ENCODE measurements around the gene PAPOLA.
"Not testable (repeated sequence)": the region's sequence is repeated elsewhere in the genome, so short reads cannot be mapped to it uniquely, and the experiment has no call there.

Gene PAPOLA

DNA sequence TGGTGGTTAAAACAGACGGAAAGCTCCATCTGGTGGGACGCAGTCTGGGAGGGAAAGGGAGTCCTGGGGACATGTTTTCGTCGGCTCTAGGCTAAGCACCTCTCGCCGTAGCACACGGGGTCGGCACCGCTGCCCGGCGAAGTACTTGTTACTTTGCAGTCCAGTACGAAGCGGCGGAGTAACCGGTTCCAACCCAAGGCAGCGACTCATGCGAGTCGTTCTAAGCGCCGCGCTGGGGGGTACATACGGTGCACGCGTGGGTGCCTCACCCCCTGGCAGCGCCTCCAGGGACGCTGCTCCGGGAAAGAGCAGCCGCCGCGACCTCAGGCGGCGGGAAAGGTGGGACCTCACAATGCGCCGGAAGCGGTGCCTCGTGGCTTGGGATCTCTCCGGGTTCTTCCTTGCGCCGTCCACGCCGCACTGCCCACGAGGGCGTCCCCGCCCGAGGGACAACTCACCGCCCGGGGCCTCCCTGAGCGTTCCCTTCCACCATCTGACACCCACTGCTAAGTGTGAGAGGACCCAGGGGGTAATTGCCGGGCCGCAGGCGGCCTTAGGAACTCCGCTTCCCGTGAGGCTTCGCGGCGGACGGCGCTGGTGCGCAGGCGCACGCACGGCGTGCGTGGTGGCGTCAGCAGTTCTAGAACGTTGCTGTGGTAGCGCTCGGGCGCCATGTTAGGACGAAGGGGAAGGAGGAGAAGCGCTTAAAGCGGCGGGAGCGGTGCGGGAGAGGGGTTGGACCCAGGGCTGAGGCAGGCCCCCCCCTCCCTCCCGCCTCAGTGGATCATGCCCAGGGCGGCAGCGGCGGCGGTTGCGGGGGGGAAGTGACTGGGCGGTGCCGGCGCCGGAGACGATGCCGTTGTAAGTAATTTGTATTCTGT, at the start of gene PAPOLA:
Gene PAPOLA (plus strand): TSS at position 643 of the 881 bp plus-strand sequence. CDS start 211 bp downstream, at position 854.
- peak; percentile 96 for DNase-seq (ENCODE audit: low spot score)

- no peak for DNase-seq (ENCODE audit: low spot score)
These were observed 49.5 kb upstream of the PAPOLA start for GRCh38 chr14:96452684-96453083.

DNA sequence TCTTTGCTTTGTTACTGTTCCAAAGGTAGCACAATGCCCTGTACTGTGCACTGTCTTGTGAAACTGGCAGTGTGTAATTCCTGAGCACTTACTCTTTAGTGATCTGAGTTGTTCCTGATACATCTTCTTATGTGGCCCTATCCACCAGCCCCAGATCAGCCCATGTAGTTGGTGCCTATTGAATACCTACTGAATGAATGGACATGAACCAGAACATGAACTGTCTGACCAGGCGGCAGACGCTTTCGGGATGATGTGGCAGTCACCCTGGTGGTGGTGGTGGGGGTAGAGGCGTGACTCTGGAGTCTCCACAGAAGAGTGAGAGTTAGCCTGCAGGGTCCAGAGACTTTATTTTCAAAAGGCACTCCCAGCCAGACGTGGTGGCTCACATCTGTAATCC, 46.6 kb upstream of the PAPOLA start:
- no peak for DNase-seq (ENCODE audit: low spot score)

DNA sequence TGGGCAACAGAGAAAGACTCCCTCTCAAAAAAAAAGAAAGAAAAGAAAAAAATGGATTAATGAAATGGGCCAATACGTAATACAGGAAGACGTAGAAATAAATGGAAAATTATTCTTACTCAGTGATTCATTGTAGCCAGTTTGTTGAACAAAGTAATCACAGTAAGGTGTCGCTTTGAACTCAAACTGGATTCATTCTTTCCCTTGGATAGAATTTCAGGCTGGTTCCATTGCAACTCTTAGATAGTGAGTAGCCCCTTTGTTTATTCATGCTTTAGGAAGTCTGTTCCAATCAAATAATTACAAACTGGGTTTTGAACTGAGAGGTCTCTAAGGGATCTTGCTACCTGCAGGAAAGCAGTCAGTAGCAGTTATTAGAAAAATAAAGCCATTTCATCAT, 42.3 kb upstream of the PAPOLA start:
- DNase-seq (ENCODE audit: low spot score) = no peak

- DNase-seq (ENCODE audit: low spot score) = peak; percentile 54
These were observed 40.0 kb upstream of the PAPOLA start for GRCh38 chr14:96461950-96462798.

DNA sequence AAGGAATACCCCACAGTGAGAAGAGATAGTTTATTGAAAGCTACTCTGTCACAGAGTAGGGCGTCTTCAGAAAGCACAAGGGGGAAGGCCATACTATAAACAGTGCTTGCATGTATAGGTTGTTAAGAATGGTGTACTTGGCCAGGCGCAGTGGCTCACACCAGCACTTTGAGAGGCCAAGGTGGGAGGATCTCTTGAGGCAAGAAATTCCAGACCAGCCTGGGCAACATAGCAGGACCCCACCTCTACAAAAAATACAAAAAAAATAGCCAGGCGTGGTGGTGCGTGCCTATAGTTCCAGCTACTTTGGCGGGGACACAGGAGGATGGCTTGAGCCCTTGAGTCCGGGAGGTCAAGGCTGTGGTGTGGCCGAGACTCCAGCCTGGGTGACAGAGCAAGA, 38.0 kb upstream of the PAPOLA start:
- no peak for DNase-seq (ENCODE audit: low spot score)

DNA sequence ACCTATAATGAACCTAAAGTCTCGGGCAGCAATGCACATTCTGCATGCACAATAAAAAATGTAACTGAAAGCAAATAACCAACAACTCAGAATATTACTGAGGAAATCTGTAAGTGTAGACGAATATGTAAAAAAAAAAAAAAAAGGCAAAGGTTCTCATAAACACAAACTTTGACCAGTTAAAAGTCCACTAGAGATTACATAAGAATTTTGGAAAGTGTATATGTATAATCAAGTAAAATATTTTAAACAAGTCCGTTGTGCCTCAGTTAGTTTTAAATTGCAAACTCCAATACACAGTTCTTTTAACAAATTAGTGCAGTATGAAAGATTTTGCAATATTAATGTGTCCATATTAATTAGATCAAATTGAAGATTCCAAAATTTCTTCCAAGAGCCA, 35.3 kb upstream of the PAPOLA start:
- DNase-seq (ENCODE audit: low spot score) = no peak

DNA sequence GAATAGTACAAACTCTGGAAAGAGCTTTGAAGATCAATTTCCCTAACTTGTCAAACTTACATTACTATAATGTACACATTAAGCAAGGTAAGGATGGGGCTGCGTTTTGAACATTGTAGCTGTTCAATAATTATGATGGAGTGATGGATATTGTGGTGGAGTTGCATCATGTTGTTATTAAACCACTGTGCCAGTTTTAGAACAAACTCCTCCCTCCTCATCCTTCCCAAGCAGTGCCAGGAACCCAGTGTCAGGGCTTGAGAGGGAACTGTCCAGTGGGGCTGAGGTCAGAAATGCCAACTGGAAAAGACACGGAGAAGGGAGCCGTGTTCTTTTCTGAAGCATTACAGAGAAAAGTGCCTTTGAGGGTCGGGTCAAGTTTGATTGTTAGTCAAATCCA, 31.9 kb upstream of the PAPOLA start:
- DNase-seq (ENCODE audit: low spot score) = no peak

DNA sequence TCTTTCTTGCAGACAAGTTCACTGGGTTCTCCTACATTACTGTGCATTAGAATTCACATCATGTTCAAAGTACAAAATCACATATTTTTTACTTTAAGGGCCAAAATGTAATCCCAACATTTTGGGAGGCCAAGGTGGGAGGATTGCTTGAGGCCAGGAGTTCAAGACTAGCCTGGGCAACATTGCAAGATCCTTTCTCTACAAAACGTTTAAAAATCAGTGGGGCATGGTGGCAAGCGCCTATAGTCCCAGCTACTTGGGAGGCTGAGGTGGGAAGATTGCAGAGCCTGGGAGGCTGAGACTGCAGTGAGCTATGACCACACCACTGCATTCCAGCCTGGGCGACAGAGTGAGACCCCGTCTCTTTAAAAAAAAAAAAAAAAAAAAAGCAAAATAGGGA, 31.2 kb upstream of the PAPOLA start:
- not testable (repeated sequence) for DNase-seq (ENCODE audit: low spot score)

- no peak for DNase-seq (ENCODE audit: low spot score)
These were observed 24.1 kb upstream of the PAPOLA start for GRCh38 chr14:96478119-96478518.

DNA sequence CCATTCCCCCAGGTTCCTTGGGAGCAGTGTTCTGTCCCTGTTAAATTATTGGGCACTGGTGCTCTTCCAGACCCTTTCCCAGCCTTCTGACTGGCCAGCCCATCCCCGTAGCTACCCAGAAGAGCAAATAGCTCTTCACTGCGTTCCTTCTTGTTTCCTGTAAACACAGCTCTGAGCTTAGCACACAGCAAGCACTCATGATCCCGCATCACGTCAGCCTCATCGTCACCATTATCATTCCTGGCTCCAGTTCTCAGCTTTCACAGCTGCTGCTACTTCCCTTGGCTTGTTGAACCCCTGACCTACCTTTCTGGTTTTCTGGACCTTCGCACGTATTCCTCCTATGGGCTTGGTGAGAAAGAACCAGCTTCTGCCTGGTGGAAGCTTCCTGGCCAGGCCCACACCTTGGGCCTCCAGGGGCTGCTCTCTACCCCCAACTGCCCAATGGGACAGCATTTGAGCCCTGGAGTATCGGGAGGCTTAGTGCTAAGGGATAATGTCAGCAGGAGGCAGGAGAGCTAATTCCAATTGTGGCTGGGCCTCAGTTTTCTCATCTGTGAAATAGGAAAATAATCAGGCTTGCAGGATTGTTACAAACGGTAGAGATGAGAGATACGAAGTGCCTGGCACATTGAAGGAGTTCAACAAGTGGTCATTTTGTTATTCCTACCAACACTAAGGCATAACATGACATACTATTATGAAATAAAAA, 22.6 kb upstream of the PAPOLA start:
- no peak for DNase-seq (ENCODE audit: low spot score)

DNA sequence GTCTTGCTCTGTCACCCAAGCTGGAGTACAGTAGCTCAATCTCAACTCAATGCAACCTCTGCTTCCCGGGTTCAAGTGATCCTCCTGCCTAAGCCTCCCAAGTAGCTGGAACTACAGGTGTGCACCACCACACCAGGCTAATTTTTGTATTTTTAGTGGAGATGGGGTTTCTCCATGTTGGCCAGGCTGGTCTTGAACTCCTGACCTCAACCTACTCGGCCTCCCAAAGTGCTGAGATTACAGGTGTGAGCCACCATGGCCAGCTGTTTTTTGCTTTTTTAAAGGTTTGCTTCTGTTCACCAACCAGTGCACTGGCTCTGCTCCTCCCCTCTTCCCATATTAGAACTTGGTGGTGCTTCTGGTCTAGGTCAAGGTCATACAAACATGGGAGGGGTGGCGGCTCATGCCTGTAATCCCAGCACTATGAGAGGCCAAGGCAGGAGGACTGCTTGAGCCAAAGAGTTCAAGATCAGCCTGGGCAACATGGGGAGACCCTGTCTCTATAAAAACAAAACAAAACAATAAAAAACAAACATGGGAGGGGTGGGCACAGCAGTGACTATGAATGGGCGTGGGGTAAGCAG, 20.4 kb upstream of the PAPOLA start:
- no peak for DNase-seq (ENCODE audit: low spot score)

DNA sequence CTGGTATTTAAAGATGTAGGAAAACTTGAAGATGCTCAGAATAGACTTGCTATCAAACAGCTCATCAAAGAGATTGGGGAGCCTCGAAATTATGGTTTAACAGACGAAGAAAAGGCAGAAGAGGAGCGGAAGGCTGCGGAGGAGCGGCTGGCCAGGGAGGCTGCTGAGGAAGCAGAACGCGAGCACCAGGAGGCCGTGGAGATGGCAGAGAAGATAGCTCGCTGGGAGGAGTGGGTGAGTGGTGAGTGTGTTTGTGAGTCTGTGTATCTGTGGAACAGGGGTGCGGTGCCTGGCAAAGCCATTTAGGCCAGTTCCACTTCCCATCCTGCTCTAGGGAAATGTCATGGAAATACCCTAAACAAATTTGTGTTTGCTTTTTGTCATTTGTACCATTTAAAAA, 19.2 kb upstream of the PAPOLA start:
- no peak for DNase-seq (ENCODE audit: low spot score)

DNA sequence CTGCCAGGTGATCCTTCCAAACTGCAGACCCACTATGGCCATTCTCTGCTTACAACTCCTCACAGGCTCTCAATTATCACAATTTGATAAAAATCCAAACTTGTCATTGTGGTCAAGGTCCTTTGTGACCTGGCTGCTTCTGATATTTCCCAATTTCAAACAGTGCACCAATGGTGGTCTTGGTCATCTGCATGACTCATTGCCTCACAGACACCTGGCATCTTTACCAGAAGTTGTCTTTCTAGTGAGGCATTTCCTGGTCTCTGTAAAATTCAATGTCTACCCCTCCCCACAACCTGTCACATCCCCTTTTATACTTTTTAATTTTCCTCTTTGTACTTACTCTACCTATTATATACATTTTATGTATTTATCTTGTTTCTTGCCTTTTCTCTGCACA, 17.8 kb upstream of the PAPOLA start:
- DNase-seq (ENCODE audit: low spot score) = no peak

- no peak for DNase-seq (ENCODE audit: low spot score)
These were observed 15.5 kb upstream of the PAPOLA start for GRCh38 chr14:96486705-96487104.

DNA sequence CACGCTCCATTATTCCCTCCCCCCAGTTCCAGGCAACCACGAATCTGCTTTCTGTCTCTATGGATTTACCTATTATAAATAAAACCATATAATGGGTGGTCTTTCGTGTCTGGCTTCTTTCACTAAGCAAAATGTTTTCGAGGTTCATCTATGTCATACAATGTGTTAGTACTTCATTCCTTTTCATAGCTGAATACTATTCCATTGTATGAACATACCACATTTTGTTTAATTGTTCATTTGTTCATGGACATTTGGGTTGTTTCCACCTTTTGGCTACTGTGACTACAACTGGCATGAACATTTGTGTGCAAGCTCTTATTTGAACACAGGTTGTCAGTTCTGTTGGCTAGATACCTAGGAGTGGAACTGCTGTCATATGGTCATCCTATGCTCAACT, 12.9 kb upstream of the PAPOLA start:
- DNase-seq (ENCODE audit: low spot score) = no peak

GRCh38 chr14:96493178-96493577, 9.0 kb upstream of the PAPOLA start:
- DNase-seq (ENCODE audit: low spot score) = no peak

GRCh38 chr14:96494331-96494730, 7.9 kb upstream of the PAPOLA start:
- no peak for DNase-seq (ENCODE audit: low spot score)

DNA sequence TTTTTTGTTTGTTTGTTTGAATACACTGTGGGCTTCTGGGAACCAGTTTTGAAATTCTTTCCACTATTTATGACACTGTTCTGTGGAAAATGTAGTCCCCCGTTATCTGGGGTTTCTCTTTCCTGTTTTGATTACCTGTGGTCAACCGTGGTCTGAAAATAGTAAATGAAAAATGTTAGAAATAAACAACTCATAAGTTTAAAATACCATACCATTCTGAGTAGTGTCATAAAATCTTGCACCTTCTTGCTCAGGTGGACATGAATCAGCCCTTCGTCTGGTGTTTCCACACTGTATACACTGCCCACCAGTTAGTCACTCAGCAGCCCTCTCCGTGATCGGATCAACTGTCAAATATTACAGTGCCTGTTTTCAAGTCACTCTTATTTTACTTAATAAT, 5.1 kb upstream of the PAPOLA start:
- DNase-seq (ENCODE audit: low spot score) = no peak

- DNase-seq (ENCODE audit: low spot score) = no peak
These were observed 4.6 kb upstream of the PAPOLA start for GRCh38 chr14:96497586-96497985.

- DNase-seq (ENCODE audit: low spot score) = peak; percentile 50
These were observed 904 bp upstream of the PAPOLA start for GRCh38 chr14:96501217-96501739.

All from ecto neural progenitor cell (in vitro differentiated cells).